SK-N-SH treated with all-trans-retinoic acid at 6 μM for 48 hours (cell line): Measurements from ENCODE around the gene TIMP4.

Experiments
- BACH2 ChIP-seq: fragments of 250-450 bp; sonication (Bioruptor Pico); IDR thresholded peaks from 2 replicates; pipeline ENCODE4 v1.9.0; 2021; ENCODE audit warnings: mild to moderate bottlenecking, borderline replicate concordance
- CREB5 ChIP-seq: fragments of 250-450 bp; sonication (Bioruptor Pico); IDR thresholded peaks from 2 replicates; pipeline ENCODE4 v1.5.1; 2020; ENCODE audit warnings: low read depth, mild to moderate bottlenecking, moderate library complexity
- CSDC2 ChIP-seq: fragments of 250-450 bp; sonication (Bioruptor Pico); IDR thresholded peaks from 2 replicates; pipeline ENCODE4 v1.5.0; 2020; ENCODE audit warnings: mild to moderate bottlenecking, moderate library complexity
- GLIS3 ChIP-seq: fragments of 250-450 bp; sonication (Bioruptor Pico); IDR thresholded peaks from 2 replicates; pipeline ENCODE4 v1.5.0; 2020; ENCODE audit warnings: mild to moderate bottlenecking, moderate library complexity
- ISL1 ChIP-seq: fragments of 250-450 bp; sonication (Bioruptor Pico); IDR thresholded peaks from 2 replicates; pipeline ENCODE4 v2.1.2; 2022; ENCODE audit warnings: mild to moderate bottlenecking, moderate library complexity
- PPARA ChIP-seq: fragments of 250-450 bp; sonication (Bioruptor Pico); IDR thresholded peaks from 2 replicates; pipeline ENCODE4 v1.5.0; 2020; ENCODE audit warnings: mild to moderate bottlenecking, borderline replicate concordance
- RARB ChIP-seq: fragments of 250-450 bp; sonication (Bioruptor Pico); IDR thresholded peaks from 2 replicates; pipeline ENCODE4 v1.8.0; 2021; ENCODE audit warnings: mild to moderate bottlenecking, moderate library complexity
- SNAI2 ChIP-seq: fragments of 250-450 bp; sonication (Bioruptor Pico); IDR thresholded peaks from 2 replicates; pipeline ENCODE4 v1.5.0; 2020; ENCODE audit warnings: mild to moderate bottlenecking, moderate library complexity
- TOX ChIP-seq: fragments of 250-450 bp; sonication (Bioruptor Pico); IDR thresholded peaks from 2 replicates; pipeline ENCODE4 v1.8.0; 2021; ENCODE audit warnings: mild to moderate bottlenecking, moderate library complexity, borderline replicate concordance
- ZFP3 ChIP-seq: fragments of 250-450 bp; sonication (Bioruptor Pico); IDR thresholded peaks from 2 replicates; pipeline ENCODE4 v1.5.0; 2020; ENCODE audit warnings: mild to moderate bottlenecking, moderate library complexity
- ZFP30 ChIP-seq: fragments of 450-650 bp; formaldehyde crosslinking; IDR thresholded peaks from 2 replicates; pipeline ENCODE4 v1.5.0; 2022; ENCODE audit warnings: mild to moderate bottlenecking, moderate library complexity
- ZNF70 ChIP-seq: fragments of 450-650 bp; formaldehyde crosslinking; IDR thresholded peaks from 2 replicates; pipeline ENCODE4 v1.5.0; 2020; ENCODE audit warnings: mild to moderate bottlenecking, moderate library complexity
- TF ChIP-seq, protein P1 (sequence below): fragments of 250-450 bp; sonication (Bioruptor Pico); IDR thresholded peaks from 2 replicates; pipeline ENCODE4 v1.8.0; 2020; ENCODE audit warnings: mild to moderate bottlenecking, moderate library complexity, borderline replicate concordance

- TF ChIP-seq CREB5 (CRISPR knock-in tag) (no peak), GLIS3 (CRISPR knock-in tag) (no peak), ZNF70 (CRISPR knock-in tag) (no peak), CSDC2 (no peak), PPARA (no peak), ISL1 (CRISPR knock-in tag) (no peak), ZFP30 (CRISPR knock-in tag) (no peak), ZFP3 (CRISPR knock-in tag) (no peak), TOX (CRISPR knock-in tag) (no peak), BACH2 (no peak), SNAI2 (no peak), RARB (no peak)
- TF ChIP-seq, protein P1, sequence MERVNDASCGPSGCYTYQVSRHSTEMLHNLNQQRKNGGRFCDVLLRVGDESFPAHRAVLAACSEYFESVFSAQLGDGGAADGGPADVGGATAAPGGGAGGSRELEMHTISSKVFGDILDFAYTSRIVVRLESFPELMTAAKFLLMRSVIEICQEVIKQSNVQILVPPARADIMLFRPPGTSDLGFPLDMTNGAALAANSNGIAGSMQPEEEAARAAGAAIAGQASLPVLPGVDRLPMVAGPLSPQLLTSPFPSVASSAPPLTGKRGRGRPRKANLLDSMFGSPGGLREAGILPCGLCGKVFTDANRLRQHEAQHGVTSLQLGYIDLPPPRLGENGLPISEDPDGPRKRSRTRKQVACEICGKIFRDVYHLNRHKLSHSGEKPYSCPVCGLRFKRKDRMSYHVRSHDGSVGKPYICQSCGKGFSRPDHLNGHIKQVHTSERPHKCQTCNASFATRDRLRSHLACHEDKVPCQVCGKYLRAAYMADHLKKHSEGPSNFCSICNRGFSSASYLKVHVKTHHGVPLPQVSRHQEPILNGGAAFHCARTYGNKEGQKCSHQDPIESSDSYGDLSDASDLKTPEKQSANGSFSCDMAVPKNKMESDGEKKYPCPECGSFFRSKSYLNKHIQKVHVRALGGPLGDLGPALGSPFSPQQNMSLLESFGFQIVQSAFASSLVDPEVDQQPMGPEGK (CRISPR knock-in tag) = no peak
Observed at GRCh38 chr3:12192173-12192572, 33.5 kb upstream of the TIMP4 start.
